Endodermal cell (in vitro differentiated cells): Measurements from ENCODE around the gene PHF23. TPM values are rescaled to one million over a fixed set of nuclear protein-coding genes. Genes with fewer than 3 reads are reported as not detected.

ENCODE experiments used
- DNase-seq: peaks from one replicate; pipeline ENCODE4 v3.0.0-alpha.2; 2017
- H3K27ac ChIP-seq: 2 replicates; pipeline ENCODE4 v1.5.1; 2013; ENCODE audit warnings: mild to moderate bottlenecking, low read depth, low read length, moderate library complexity
- H3K27me3 ChIP-seq: 2 replicates; pipeline ENCODE4 v1.6.1; 2013; ENCODE audit warnings: mild to moderate bottlenecking, low read length, moderate library complexity; ENCODE audit not compliant: insufficient read depth, control insufficient read depth, poor library complexity, severe bottlenecking
- H3K36me3 ChIP-seq: 2 replicates; pipeline ENCODE4 v1.7.0; 2013; ENCODE audit warnings: mild to moderate bottlenecking, low read length, moderate library complexity; ENCODE audit not compliant: control insufficient read depth, insufficient read depth
- H3K4me1 ChIP-seq: one replicate; pipeline ENCODE4 v1.7.0; 2013; ENCODE audit warnings: low read length; ENCODE audit not compliant: control insufficient read depth, insufficient read depth
- H3K4me3 ChIP-seq: 2 replicates; pipeline ENCODE4 v1.5.1; 2013; ENCODE audit warnings: mild to moderate bottlenecking, low read length, moderate library complexity
- H3K9ac ChIP-seq: 2 replicates; pipeline ENCODE4 v1.6.1; 2013; ENCODE audit warnings: mild to moderate bottlenecking, low read length, moderate library complexity; ENCODE audit not compliant: poor library complexity, severe bottlenecking; ENCODE audit errors: extremely low read depth
- H3K9me3 ChIP-seq: 2 replicates; pipeline ENCODE4 v1.6.1; 2013; ENCODE audit warnings: mild to moderate bottlenecking, low read length, moderate library complexity; ENCODE audit not compliant: control insufficient read depth
- H3K27ac Mint-ChIP-seq: 2 replicates; pipeline ENCODE4 v1.8.0; 2020; ENCODE audit warnings: mixed read lengths
- H3K27me3 Mint-ChIP-seq: 2 replicates; pipeline ENCODE4 v1.8.0; 2021; ENCODE audit warnings: mild to moderate bottlenecking, mixed read lengths; ENCODE audit not compliant: insufficient read depth
- H3K36me3 Mint-ChIP-seq: 2 replicates; pipeline ENCODE4 v1.8.0; 2020; ENCODE audit warnings: low read depth, mixed read lengths
- H3K4me1 Mint-ChIP-seq: 2 replicates; pipeline ENCODE4 v1.8.0; 2020; ENCODE audit warnings: mixed read lengths
- H3K4me3 Mint-ChIP-seq: 2 replicates; pipeline ENCODE4 v1.8.0; 2020; ENCODE audit warnings: mild to moderate bottlenecking, moderate library complexity, mixed read lengths
- H3K9me3 Mint-ChIP-seq: 2 replicates; pipeline ENCODE4 v1.8.0; 2020; ENCODE audit warnings: mild to moderate bottlenecking, mixed read lengths
- CTCF ChIP-seq: fragments of 200-600 bp; sonication (generic); conservative IDR thresholded peaks from 2 replicates; pipeline ENCODE4 v1.5.0; 2021; ENCODE audit warnings: antibody characterized with exemption, mild to moderate bottlenecking
- WGBS, 2 experiments: methylation state at CpG; one replicate each; pipeline versions ENCODE4 v1.1.5 to v1.1.7; 2013; ENCODE audit warnings: missing lambda C conversion rate in 2 of 2, mixed read lengths in 1 of 2; ENCODE audit not compliant: insufficient coverage in 1 of 2, insufficient read length in 1 of 2; 5-methylcytosine and 5-hydroxymethylcytosine counted together
- total RNA-seq, 2 donors: library from RNA; stranded (reverse); fragmentation: NEBNext Ultra II Directional in 1 of 2; extraction: Animal tissue kit (Norgen Biotek cat#: 25700) in 1 of 2; gene quantifications; 2 replicates in 1 of 2; 3 replicates in 1 of 2; pipeline ENCODE4 v1.2.1, GENCODE V29; 2021

PHF23 gene
- total RNA-seq, 2 donors from 2014 or later = 67.3 to 71.6 TPM

DNA sequence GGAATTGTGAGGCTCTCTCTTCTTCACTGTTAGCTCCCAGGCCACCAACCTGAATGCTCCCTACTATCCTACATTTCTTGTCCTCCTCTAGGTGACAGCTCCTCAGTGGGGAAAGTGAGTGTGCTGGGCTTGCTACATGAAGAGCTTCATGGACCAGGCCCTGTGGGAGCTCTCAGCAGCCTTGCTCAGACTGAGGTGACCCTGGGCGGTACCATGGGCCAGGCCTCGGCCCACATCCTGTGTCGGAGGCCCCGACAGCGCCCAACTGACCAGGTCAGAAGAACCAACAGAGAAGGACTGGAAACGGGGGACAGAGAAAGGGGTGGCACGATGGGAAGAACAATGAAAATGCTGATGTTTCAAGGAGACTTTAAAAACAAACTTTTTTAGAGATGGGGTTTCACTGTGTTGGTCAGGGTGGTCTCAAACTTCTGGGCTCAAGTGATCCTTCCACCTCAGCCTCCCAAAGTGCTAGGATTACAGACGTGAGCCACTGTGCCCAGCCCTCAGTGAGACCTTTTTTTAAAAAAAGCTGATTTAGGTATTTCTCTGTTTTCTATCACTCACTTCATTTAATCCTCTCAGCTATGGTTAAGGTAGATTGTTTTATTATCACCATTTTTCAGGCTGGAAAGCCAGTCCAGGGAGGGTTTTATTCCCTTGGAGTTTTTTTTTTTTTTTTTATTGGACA is 17.7 kb upstream of the PHF23 start:
- Mint-ChIP-seq H3K27me3 (no peaks in the 10 kb centered on the region), H3K36me3 (peaks cover 39% of the 10 kb centered on the region), H3K9me3 (no peaks in the 10 kb centered on the region), H3K27ac (no peak overlapping the region), H3K4me3 (no peak overlapping the region), H3K4me1 (peaks cover 7% of the 10 kb centered on the region)
- Histone ChIP-seq H3K27me3 (peaks cover 17% of the 10 kb centered on the region), H3K4me1 (no peaks in the 10 kb centered on the region), H3K27ac (no peak overlapping the region), H3K9me3 (no peaks in the 10 kb centered on the region), H3K9ac (no peak overlapping the region), H3K4me3 (no peak overlapping the region), H3K36me3 (peaks cover 37% of the 10 kb centered on the region)
- DNase-seq = no peak
- WGBS, 2 experiments = 93 to 97% methylated on average over 7 to 8 of the region's 8 CpGs
- no peak for TF ChIP-seq CTCF

DNA sequence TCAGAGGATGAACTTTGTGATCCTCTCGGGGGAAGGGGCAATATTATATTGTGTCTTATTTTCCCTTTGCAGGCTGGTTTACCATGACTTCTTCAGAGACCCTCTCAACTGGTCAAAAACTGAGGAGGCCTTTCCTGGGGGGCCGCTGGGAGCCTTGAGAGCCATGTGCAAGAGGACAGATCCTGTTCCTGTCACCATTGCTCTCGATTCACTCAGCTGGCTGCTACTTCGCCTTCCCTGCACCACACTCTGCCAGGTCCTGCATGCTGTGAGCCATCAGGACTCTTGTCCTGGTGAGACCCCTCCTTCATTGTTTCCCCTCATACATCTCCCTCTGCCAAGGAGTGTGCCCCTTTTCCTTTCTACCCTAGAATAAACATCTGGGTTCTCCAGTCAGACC is 15.3 kb upstream of the PHF23 start:
- H3K27me3 Mint-ChIP-seq = no peaks in the 10 kb centered on the region
- 96 to 100% methylated on average over 2 to 4 of the region's 4 CpGs for WGBS, 2 experiments

DNA sequence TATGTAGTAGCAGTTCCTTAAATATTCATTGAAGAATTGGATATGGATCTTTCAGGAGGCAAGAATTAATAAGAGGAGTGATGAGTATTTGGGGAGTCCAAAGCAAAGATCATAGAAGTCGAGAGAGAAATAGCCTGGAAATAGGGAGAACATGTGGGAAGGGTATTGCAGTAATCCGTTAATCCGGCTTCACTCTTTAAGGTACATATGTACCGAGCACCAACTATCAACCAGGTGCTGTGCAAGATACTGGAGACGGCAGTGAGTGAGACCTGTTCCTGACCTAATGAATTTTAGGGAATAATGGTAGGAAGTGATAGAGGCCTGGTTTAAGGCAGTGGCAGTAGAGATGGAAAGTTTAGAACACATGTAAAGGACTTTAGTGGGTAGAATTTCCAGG is 13.8 kb upstream of the PHF23 start:
- Mint-ChIP-seq H3K4me1 (peaks cover 25% of the 10 kb centered on the region), H3K36me3 (peaks cover 29% of the 10 kb centered on the region), H3K27ac (peak overlapping the region; percentile 100), H3K4me3 (peak overlapping the region; percentile 91), H3K27me3 (no peaks in the 10 kb centered on the region), H3K9me3 (no peaks in the 10 kb centered on the region)
- Histone ChIP-seq H3K9me3 (no peaks in the 10 kb centered on the region), H3K27me3 (no peaks in the 10 kb centered on the region), H3K4me3 (peak overlapping the region; percentile 94), H3K27ac (peak overlapping the region; percentile 98), H3K9ac (peak overlapping the region; percentile 90), H3K36me3 (peaks cover 26% of the 10 kb centered on the region), H3K4me1 (no peaks in the 10 kb centered on the region)
- WGBS, 2 experiments = 89% methylated on average over 5 of the region's 5 CpGs
- DNase-seq = no peak
- no peak for TF ChIP-seq CTCF

More for the DNA sequence above, 15.3 kb upstream of the PHF23 start:
- no peaks in the 10 kb centered on the region for H3K9me3 Mint-ChIP-seq
- Histone ChIP-seq H3K9ac (no peak overlapping the region), H3K9me3 (no peaks in the 10 kb centered on the region), H3K36me3 (peaks cover 35% of the 10 kb centered on the region), H3K27ac (no peak overlapping the region), H3K4me1 (no peaks in the 10 kb centered on the region), H3K27me3 (no peaks in the 10 kb centered on the region), H3K4me3 (no peak overlapping the region)
- peaks cover 19% of the 10 kb centered on the region for H3K4me1 Mint-ChIP-seq
- H3K36me3 Mint-ChIP-seq = peaks cover 38% of the 10 kb centered on the region
- H3K4me3 Mint-ChIP-seq = no peak overlapping the region
- no peak overlapping the region for H3K27ac Mint-ChIP-seq
- no peak for TF ChIP-seq CTCF
- no peak for DNase-seq
